Stomach (tissue), 9 donors: Measurements from ENCODE around the gene ST6GALNAC3. TPM values are rescaled to one million over a fixed set of nuclear protein-coding genes. Genes with fewer than 3 reads are reported as not detected.
"Not testable (repeated sequence)": the region's sequence is repeated elsewhere in the genome, so short reads cannot be mapped to it uniquely, and the experiment has no call there.

ENCODE experiments used
- DNase-seq, 2 donors: peaks; one replicate each; pipeline versions ENCODE4 v3.0.0 to v3.0.0-alpha.2; 2013 to 2019
- H3K27ac ChIP-seq, 5 donors: fragments of 200-600 bp in 4 of 5; sonication (generic) in 4 of 5; one replicate each; pipeline ENCODE4 v1.5.1; 2013 to 2019; ENCODE audit warnings: mild to moderate bottlenecking in 1 of 5, moderate library complexity in 1 of 5
- H3K27me3 ChIP-seq, 3 donors: fragments of 200-600 bp; sonication (generic); one replicate each; pipeline ENCODE4 v1.5.1; 2017 to 2019; ENCODE audit warnings: mixed run types in 1 of 3
- H3K36me3 ChIP-seq, 4 donors: fragments of 200-600 bp; sonication (generic); 1 replicate in 3 of 4; 2 replicates in 1 of 4; pipeline ENCODE4 v1.5.1; 2016 to 2019
- H3K4me1 ChIP-seq, 4 donors: fragments of 200-600 bp; sonication (generic); one replicate each; pipeline ENCODE4 v1.5.1; 2016 to 2019
- H3K4me3 ChIP-seq, 4 donors: fragments of 200-600 bp; sonication (generic) in 3 of 4; one replicate each; pipeline ENCODE4 v1.5.1; 2016 to 2019; ENCODE audit warnings: mild to moderate bottlenecking in 1 of 4
- H3K9me3 ChIP-seq, 4 donors: fragments of 200-600 bp; sonication (generic); one replicate each; pipeline ENCODE4 v1.5.1; 2016 to 2019
- EP300 ChIP-seq: sonication (generic); formaldehyde crosslinking; IDR thresholded peaks from one replicate; pipeline ENCODE4 v1.6.1; 2017; ENCODE audit warnings: antibody characterized with exemption
- POLR2A ChIP-seq, 4 donors: fragments of 450-650 bp; IDR thresholded peaks; one replicate each; pipeline ENCODE4 v1.6.1; 2016; ENCODE audit warnings: antibody characterized with exemption in 4 of 4, control low read depth in 2 of 4, mild to moderate bottlenecking in 1 of 4, moderate library complexity in 1 of 4
- POLR2AphosphoS5 ChIP-seq, 3 donors: sonication (generic); formaldehyde crosslinking; IDR thresholded peaks; one replicate each; pipeline ENCODE4 v1.6.1; 2016; ENCODE audit warnings: antibody characterized with exemption in 3 of 3
- WGBS, 5 donors: extraction: QIAGEN DNeasy Blood & Tissue Kit in 3 of 5; methylation state at CpG; one replicate each; pipeline versions ENCODE4 v1.1.5 to v1.1.7; 2013 to 2018; 5-methylcytosine and 5-hydroxymethylcytosine counted together
- intact Hi-C: fragments of 100-400 bp; cut with DNase I; formaldehyde crosslinking; loops from one replicate; pipeline ENCODE4 v1.15.1; 2023; ENCODE audit warnings: low total_unique reads
- polyA plus RNA-seq, 3 donors: library from polyadenylated mRNA; stranded (reverse); fragments of 200-250 nt; gene quantifications; one replicate each; pipeline ENCODE4 v1.2.3, GENCODE V29; 2013
- total RNA-seq, 5 donors: library from RNA; depleted of rRNA; stranded (reverse); fragments of >200 nt; gene quantifications; one replicate each; pipeline versions ENCODE4 v1.1.0 to v1.2.3, GENCODE V29; 2014 to 2016
- TF ChIP-seq, protein P1 (sequence below), 7 experiments: fragments of 450-650 bp in 4 of 7; fragments of 200-600 bp in 3 of 7; sonication (generic) in 3 of 7; IDR thresholded peaks; one replicate each; pipeline ENCODE4 v1.5.1; 2016 to 2019; ENCODE audit warnings: antibody characterized with exemption in 7 of 7, control low read depth in 2 of 7, mild to moderate bottlenecking in 1 of 7
- donor health status: healthy with polysubstance abuse.
- donor health status: Bipolar disorder and iron deficiency.
- donor health status: healthy.

ST6GALNAC3 gene
- total and polyA plus RNA-seq, 8 donors = under 0.01 to 21.7 (median 1.2) TPM; not detected in 1

DNA sequence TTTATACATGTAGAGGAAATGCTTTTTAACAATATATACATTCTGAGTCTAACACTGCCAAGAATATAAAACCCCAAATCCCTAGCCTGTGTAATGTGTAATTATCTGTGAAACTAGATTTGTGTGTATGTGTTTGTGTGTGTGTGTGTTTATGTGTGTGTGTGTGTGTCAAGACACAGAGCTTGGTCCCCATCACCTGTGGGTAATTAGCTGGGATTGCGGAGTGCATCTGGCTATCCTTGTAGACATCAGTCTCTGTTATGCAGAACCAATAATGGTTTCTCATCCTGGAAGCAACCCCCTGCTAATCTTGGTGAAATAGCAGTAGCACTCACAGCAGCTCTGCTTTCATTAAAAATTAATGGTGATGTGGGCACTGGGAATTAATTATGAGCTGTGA, 26.3 kb upstream of the ST6GALNAC3 start:
- H3K27me3 ChIP-seq = peaks cover 0 to 2% (median 0%) of the 10 kb centered on the region in 3 donors
- no peaks in the 10 kb centered on the region for H3K9me3 ChIP-seq
- no peak for DNase-seq
- 93 to 100% (median 95%) methylated on average over 1 of the region's 1 CpG for WGBS, 5 donors
- no peaks in the 10 kb centered on the region for H3K36me3 ChIP-seq
- no peak for TF ChIP-seq EP300
- intact Hi-C loops = no loop called here
- peaks cover 0 to 4% (median 0%) of the 10 kb centered on the region in 4 donors for H3K4me1 ChIP-seq
- no peak overlapping the region for H3K4me3 ChIP-seq
- no peak overlapping the region for H3K27ac ChIP-seq

DNA sequence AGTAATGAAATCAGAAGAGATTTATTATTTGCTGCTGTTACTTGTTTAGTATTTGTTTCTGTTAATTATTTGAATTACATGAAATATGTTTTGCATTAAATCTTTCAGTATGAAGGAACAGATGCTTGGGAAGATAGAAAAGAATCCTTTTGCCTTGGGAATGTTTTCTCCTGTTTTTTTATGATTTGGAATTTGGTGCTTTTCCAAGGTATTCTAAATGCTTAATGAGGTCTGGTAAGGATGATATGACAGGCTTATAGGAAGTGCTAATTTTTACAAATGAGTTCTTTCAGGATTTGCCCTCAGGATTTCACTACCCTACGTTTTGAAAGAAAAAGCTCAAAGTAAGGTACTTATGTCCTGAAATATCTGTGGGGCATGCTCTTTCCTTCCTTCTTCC, 25.6 kb upstream of the ST6GALNAC3 start:
- intact Hi-C loops = no loop called here
- WGBS, 5 donors = 67 to 87% (median 77%) methylated on average over 1 of the region's 1 CpG
- TF ChIP-seq, protein P1, sequence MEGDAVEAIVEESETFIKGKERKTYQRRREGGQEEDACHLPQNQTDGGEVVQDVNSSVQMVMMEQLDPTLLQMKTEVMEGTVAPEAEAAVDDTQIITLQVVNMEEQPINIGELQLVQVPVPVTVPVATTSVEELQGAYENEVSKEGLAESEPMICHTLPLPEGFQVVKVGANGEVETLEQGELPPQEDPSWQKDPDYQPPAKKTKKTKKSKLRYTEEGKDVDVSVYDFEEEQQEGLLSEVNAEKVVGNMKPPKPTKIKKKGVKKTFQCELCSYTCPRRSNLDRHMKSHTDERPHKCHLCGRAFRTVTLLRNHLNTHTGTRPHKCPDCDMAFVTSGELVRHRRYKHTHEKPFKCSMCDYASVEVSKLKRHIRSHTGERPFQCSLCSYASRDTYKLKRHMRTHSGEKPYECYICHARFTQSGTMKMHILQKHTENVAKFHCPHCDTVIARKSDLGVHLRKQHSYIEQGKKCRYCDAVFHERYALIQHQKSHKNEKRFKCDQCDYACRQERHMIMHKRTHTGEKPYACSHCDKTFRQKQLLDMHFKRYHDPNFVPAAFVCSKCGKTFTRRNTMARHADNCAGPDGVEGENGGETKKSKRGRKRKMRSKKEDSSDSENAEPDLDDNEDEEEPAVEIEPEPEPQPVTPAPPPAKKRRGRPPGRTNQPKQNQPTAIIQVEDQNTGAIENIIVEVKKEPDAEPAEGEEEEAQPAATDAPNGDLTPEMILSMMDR (IDR thresholded peaks at IDR 0.05) = no peak
- TF ChIP-seq POLR2A (IDR thresholded peaks at IDR 0.05) = no peak
- TF ChIP-seq POLR2AphosphoS5 (IDR thresholded peaks at IDR 0.05) = no peak
- no peak for TF ChIP-seq EP300
- Histone ChIP-seq H3K27ac (no peak overlapping the region), H3K36me3 (no peaks in the 10 kb centered on the region), H3K4me3 (no peak overlapping the region), H3K27me3 (no peaks in the 10 kb centered on the region), H3K9me3 (no peaks in the 10 kb centered on the region), H3K4me1 (peaks cover 0 to 4% (median 0%) of the 10 kb centered on the region in 4 donors)
- DNase-seq = no peak

DNA sequence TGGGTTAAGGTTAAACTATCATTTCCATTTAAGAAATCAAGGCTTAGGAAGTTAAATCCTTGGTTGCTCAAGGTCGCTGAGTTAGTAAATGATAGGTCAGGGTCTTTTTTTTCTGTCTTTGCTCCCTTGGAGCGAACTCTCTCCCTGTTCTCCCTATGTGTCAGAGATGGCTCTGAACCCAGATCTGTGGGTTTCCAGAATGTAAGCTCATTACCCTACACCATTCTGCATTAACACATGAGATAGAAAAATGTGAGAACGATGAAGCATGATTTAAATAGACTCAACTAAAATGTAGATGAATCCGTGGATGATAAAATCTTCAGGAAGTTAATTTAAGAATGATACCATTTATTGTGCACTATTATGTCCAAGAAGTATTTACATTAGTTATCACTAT, 25.0 kb upstream of the ST6GALNAC3 start:
- Histone ChIP-seq H3K27me3 (no peaks in the 10 kb centered on the region), H3K9me3 (no peaks in the 10 kb centered on the region), H3K4me1 (peaks cover 0 to 4% (median 0%) of the 10 kb centered on the region in 4 donors), H3K36me3 (no peaks in the 10 kb centered on the region), H3K27ac (no peak overlapping the region), H3K4me3 (no peak overlapping the region)
- intact Hi-C loops = no loop called here
- DNase-seq = no peak
- WGBS, 5 donors = 73 to 86% (median 75%) methylated on average over 4 of the region's 4 CpGs
- TF ChIP-seq EP300 = no peak
- TF ChIP-seq POLR2A (IDR thresholded peaks at IDR 0.05) = no peak
- no peak for TF ChIP-seq POLR2AphosphoS5 (IDR thresholded peaks at IDR 0.05)
- TF ChIP-seq, protein P1 (IDR thresholded peaks at IDR 0.05) = no peak

DNA sequence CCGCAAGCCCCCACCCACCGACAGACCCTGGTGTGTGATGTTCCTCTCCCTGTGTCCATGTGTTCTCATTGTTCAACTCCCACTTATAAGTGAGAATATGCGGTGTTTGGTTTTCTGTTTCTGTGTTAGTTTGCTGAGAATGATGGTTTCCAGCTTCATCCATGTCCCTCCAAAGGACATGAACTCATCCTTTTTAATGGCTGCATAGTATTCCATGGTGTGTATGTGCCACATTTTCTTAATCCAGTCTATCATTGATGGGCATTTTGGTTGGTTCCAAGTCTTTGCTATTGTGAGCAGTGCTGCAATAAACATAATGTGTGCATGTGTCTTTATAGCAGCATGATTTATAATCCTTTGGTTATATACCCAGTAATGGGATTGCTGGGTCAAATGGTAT, 24.5 kb upstream of the ST6GALNAC3 start:
- H3K27ac ChIP-seq, H3K36me3 ChIP-seq, H3K27me3 ChIP-seq, intact Hi-C loops, H3K4me3 ChIP-seq, DNase-seq, H3K9me3 ChIP-seq, H3K4me1 ChIP-seq: not testable (repeated sequence)
- 92 to 96% (median 96%) methylated on average over 3 of the region's 3 CpGs for WGBS, 5 donors

DNA sequence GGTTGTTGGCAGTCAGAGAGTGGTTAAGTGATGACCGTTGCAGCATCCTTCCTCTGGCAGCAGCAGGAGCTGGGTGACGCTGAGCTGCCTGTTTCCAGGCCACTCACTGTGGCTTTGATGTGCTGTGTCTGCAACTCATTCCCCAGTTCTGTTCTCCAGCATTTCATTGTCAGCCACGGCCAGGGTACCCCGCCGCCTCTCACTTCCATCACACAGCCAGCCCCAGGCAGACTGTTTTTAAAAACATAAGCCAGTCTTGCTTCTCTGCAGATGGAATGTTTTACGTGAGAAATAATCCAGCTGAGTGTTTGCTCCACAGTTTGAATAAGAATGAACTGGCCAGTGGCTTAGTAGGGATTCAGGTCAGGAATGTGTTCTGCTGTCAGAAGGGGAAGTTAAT, 21.5 kb upstream of the ST6GALNAC3 start:
- WGBS, 5 donors = 50 to 65% (median 58%) methylated on average over 6 of the region's 6 CpGs
- H3K4me1 ChIP-seq = peaks cover 0 to 4% (median 0%) of the 10 kb centered on the region in 4 donors
- no peaks in the 10 kb centered on the region for H3K36me3 ChIP-seq
- no peaks in the 10 kb centered on the region for H3K9me3 ChIP-seq
- peak in 1 of 2 donors; percentile 55 for DNase-seq
- TF ChIP-seq, protein P1 (IDR thresholded peaks at IDR 0.05) = no peak
- TF ChIP-seq EP300 (no peak), POLR2A (IDR thresholded peaks at IDR 0.05) (no peak), POLR2AphosphoS5 (IDR thresholded peaks at IDR 0.05) (no peak)
- no peak overlapping the region for H3K4me3 ChIP-seq
- intact Hi-C loops = no loop called here
- H3K27ac ChIP-seq = no peak overlapping the region
- H3K27me3 ChIP-seq = no peaks in the 10 kb centered on the region
